SU-DHL-6 (cell line): ENCODE data around the gene EPB41L4A.
"Not testable (repeated sequence)": the region's sequence is repeated elsewhere in the genome, so short reads cannot be mapped to it uniquely, and the experiment has no call there.

Source experiments
- H2AFZ ChIP-seq: fragments of 200-600 bp; sonication (generic); 2 replicates; pipeline ENCODE4 v1.6.1; 2014; ENCODE audit warnings: low read depth, mild to moderate bottlenecking, moderate library complexity, mixed read lengths, antibody characterized with exemption, low read length; ENCODE audit not compliant: severe bottlenecking
- H3F3A ChIP-seq: fragments of 200-600 bp; shearing (Covaris generic); 2 replicates; pipeline ENCODE4 v1.6.0; 2016; ENCODE audit warnings: antibody characterized with exemption, mild to moderate bottlenecking; ENCODE audit not compliant: insufficient read depth
- H3K27ac ChIP-seq: fragments of 200-600 bp; sonication (generic); 2 replicates; pipeline ENCODE4 v1.5.1; 2016; ENCODE audit warnings: low read depth, mild to moderate bottlenecking, low read length, moderate library complexity, mixed read lengths
- H3K27me3 ChIP-seq: fragments of 200-600 bp; sonication (generic), shearing (Covaris generic); 2 replicates; pipeline ENCODE4 v1.6.0; 2014; ENCODE audit warnings: mild to moderate bottlenecking, low read length
- H3K36me3 ChIP-seq: fragments of 200-600 bp; sonication (generic); 2 replicates; pipeline ENCODE4 v1.6.1; 2014; ENCODE audit warnings: mild to moderate bottlenecking, low read length, mixed read lengths
- H3K4me2 ChIP-seq: fragments of 300-600, 200-600 bp; shearing (Covaris generic), sonication (generic); 2 replicates; pipeline ENCODE4 v1.6.0; 2014; ENCODE audit warnings: low read length, low read depth, mild to moderate bottlenecking; ENCODE audit not compliant: poor library complexity, severe bottlenecking
- H3K4me3 ChIP-seq: fragments of 200-600 bp; sonication (generic); 2 replicates; pipeline ENCODE4 v1.5.1; 2014; ENCODE audit warnings: antibody characterized with exemption, low read length, mild to moderate bottlenecking, mixed read lengths; ENCODE audit not compliant: insufficient read depth, poor library complexity, severe bottlenecking
- H3K79me2 ChIP-seq: fragments of 200-600 bp; sonication (generic); 2 replicates; pipeline ENCODE4 v1.6.1; 2014; ENCODE audit warnings: mild to moderate bottlenecking, low read length, moderate library complexity; ENCODE audit not compliant: insufficient read depth
- H3K9ac ChIP-seq: fragments of 200-600 bp; sonication (generic); 2 replicates; pipeline ENCODE4 v1.7.0; 2014; ENCODE audit warnings: mild to moderate bottlenecking, low read length
- H3K9me2 ChIP-seq: fragments of 200-600 bp; sonication (generic); replicated peaks from 2 replicates; pipeline ENCODE4 v1.6.1; 2014; ENCODE audit warnings: low read length; ENCODE audit not compliant: insufficient read depth
- H3K9me3 ChIP-seq: fragments of 200-600 bp; sonication (generic); 2 replicates; pipeline ENCODE4 v1.6.1; 2014; ENCODE audit warnings: low read length, mixed read lengths; ENCODE audit not compliant: insufficient read depth
- H4K20me1 ChIP-seq: fragments of 200-600 bp; sonication (generic); 2 replicates; pipeline ENCODE4 v1.6.1; 2014; ENCODE audit warnings: low read depth, mild to moderate bottlenecking, antibody characterized with exemption, low read length, moderate library complexity, mixed read lengths
- CTCF ChIP-seq: fragments of 200-600 bp; sonication (generic); IDR thresholded peaks from one replicate; pipeline ENCODE4 v1.5.1; 2017; ENCODE audit warnings: antibody characterized with exemption, mild to moderate bottlenecking, low read length, moderate library complexity; ENCODE audit not compliant: insufficient read depth, poor library complexity, severe bottlenecking
- EZH2phosphoT487 ChIP-seq: fragments of 200-600 bp; sonication (generic), shearing (Covaris generic); conservative IDR thresholded peaks from 2 replicates; pipeline ENCODE4 v1.6.1; 2018; ENCODE audit warnings: mild to moderate bottlenecking, antibody characterized with exemption, low read length, moderate library complexity, mixed read lengths

EPB41L4A gene

GRCh38 chr5:112367400-112367799 lies 51.7 kb downstream of the EPB41L4A start:
- Histone ChIP-seq H4K20me1 (no peaks in the 10 kb centered on the region), H3K9me3 (no peaks in the 10 kb centered on the region), H3F3A (no peaks in the 10 kb centered on the region), H3K4me3 (no peak overlapping the region), H2AFZ (no peak overlapping the region), H3K9ac (no peak overlapping the region), H3K9me2 (no peaks in the 10 kb centered on the region), H3K79me2 (no peaks in the 10 kb centered on the region), H3K27ac (no peak overlapping the region), H3K4me2 (no peak overlapping the region), H3K27me3 (no peaks in the 10 kb centered on the region), H3K36me3 (no peaks in the 10 kb centered on the region)
- no peak for TF ChIP-seq CTCF
- TF ChIP-seq EZH2phosphoT487 = no peak

- Histone ChIP-seq H3K4me2 (no peak overlapping the region), H3K4me3 (no peak overlapping the region), H3K36me3 (no peaks in the 10 kb centered on the region), H3F3A (no peaks in the 10 kb centered on the region), H2AFZ (no peak overlapping the region), H3K9me3 (no peaks in the 10 kb centered on the region), H3K27ac (no peak overlapping the region), H3K27me3 (no peaks in the 10 kb centered on the region), H3K9ac (no peak overlapping the region), H4K20me1 (no peaks in the 10 kb centered on the region), H3K79me2 (no peaks in the 10 kb centered on the region), H3K9me2 (no peaks in the 10 kb centered on the region)
- TF ChIP-seq CTCF (no peak), EZH2phosphoT487 (no peak)
Measured at GRCh38 chr5:112366987-112367386, 52.1 kb downstream of the EPB41L4A start.

- H2AFZ ChIP-seq, H3K9me2 ChIP-seq, H3K27me3 ChIP-seq, H3K4me2 ChIP-seq, H3K36me3 ChIP-seq, H3K9me3 ChIP-seq, H3K79me2 ChIP-seq, H4K20me1 ChIP-seq, H3K4me3 ChIP-seq, H3K9ac ChIP-seq, H3F3A ChIP-seq, H3K27ac ChIP-seq: not testable (repeated sequence)
Measured at GRCh38 chr5:112360740-112361139, 58.3 kb downstream of the EPB41L4A start.

GRCh38 chr5:112356178-112356956 lies 62.7 kb downstream of the EPB41L4A start:
- H3K27ac ChIP-seq = no peak overlapping the region
- H3K79me2 ChIP-seq = no peaks in the 10 kb centered on the region
- H2AFZ ChIP-seq = no peak overlapping the region
- no peaks in the 10 kb centered on the region for H3K27me3 ChIP-seq
- H3K9me3 ChIP-seq = no peaks in the 10 kb centered on the region
- no peaks in the 10 kb centered on the region for H3K9me2 ChIP-seq
- no peak overlapping the region for H3K4me2 ChIP-seq
- TF ChIP-seq EZH2phosphoT487 = no peak
- no peak for TF ChIP-seq CTCF
- no peaks in the 10 kb centered on the region for H3F3A ChIP-seq
- H3K9ac ChIP-seq = no peak overlapping the region
- H4K20me1 ChIP-seq = no peaks in the 10 kb centered on the region
- no peak overlapping the region for H3K4me3 ChIP-seq
- no peaks in the 10 kb centered on the region for H3K36me3 ChIP-seq
